HUES64 (cell line): Measurements from ENCODE around the gene MAPKAPK3.

Experiments used
- H3K27ac ChIP-seq: 2 replicates; pipeline ENCODE4 v1.7.0; 2013; ENCODE audit warnings: low read depth, low read length, inconsistent platforms
- H3K27me3 ChIP-seq: 2 replicates; pipeline ENCODE4 v1.6.1; 2013; ENCODE audit warnings: mild to moderate bottlenecking, low read length; ENCODE audit not compliant: insufficient read depth
- H3K36me3 ChIP-seq: 2 replicates; pipeline ENCODE4 v1.6.1; 2013; ENCODE audit warnings: mild to moderate bottlenecking, low read length; ENCODE audit not compliant: insufficient read depth
- H3K4me1 ChIP-seq: 2 replicates; pipeline ENCODE4 v1.6.1; 2013; ENCODE audit warnings: mild to moderate bottlenecking, low read length, moderate library complexity; ENCODE audit not compliant: insufficient read depth
- H3K4me3 ChIP-seq: 2 replicates; pipeline ENCODE4 v1.5.1; 2013; ENCODE audit warnings: mild to moderate bottlenecking, low read length, moderate library complexity
- H3K9ac ChIP-seq: 2 replicates; pipeline ENCODE4 v1.6.1; 2013; ENCODE audit warnings: mild to moderate bottlenecking, low read depth, low read length
- H3K9me3 ChIP-seq: 2 replicates; pipeline ENCODE4 v1.6.1; 2013; ENCODE audit warnings: low read depth, low read length; ENCODE audit not compliant: insufficient read depth
- WGBS: fragments of 150-250, 120-280 bp; methylation state at CpG from one replicate; pipeline ENCODE4 v1.1.7; 2013; ENCODE audit warnings: missing lambda C conversion rate; 5-methylcytosine and 5-hydroxymethylcytosine counted together

Gene MAPKAPK3

DNA sequence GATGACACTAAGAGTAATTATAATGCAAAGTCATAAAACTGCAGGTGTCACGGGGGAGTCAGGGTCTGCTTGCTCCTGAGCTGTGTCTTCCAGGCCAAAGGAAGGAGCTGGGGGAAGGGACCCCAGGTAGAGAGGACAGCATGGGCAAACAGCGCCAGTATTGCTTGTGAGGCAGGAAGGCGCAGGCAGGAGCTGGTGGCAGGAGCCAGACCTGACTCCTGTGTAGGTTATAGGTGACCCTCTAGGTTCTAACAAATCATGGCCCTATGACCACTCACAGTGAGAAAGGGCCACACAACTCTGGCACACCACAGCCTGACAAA is 7.2 kb upstream of the MAPKAPK3 start:
- Histone ChIP-seq H3K4me1 (peaks cover 7% of the 10 kb centered on the region; the same call in 1 of the 2 replicates), H3K9me3 (no peaks in the 10 kb centered on the region), H3K36me3 (no peaks in the 10 kb centered on the region; the same call in 1 of the 2 replicates), H3K4me3 (no peak overlapping the region), H3K27me3 (peaks cover 42% of the 10 kb centered on the region), H3K27ac (no peak overlapping the region), H3K9ac (no peak overlapping the region)
- 81% methylated on average over 3 of the region's 3 CpGs for WGBS

DNA sequence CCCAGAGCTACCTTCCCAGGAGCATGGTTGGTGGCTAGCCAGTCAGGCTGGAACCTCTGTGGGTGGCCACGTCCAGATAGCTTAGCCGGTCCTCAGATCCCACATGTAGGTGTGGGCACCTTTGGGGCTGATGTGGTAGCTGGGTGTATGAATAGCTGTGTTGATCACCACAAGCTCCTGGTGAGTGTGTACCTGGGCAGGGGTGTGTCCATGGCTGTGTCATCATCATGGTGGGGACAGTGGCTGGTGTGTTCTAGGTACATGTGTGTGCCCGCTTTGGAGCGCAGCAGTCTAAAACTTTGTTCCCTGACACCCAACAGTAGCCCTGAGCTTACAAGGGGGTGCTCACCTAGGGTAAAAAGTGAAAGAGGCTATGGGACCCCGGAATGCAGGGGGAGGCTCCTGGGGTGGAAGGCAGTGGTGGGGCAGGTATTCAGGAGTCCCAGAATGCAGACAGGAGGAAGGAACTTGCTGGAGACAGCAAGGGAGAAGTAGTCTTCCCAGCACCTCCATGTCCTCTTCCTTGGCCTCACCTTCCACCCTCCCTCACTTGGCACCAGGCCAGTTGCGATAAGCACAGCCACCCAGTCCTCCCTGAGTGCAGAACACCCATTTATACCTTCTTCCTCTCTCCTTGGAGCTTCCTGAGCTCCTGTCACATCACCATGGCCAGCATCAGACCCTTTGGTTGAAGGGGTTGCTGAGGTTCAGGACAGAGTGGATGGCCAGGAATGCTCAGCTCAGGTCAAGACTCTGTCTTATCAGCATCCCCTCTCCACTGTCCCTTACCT is 6.6 kb upstream of the MAPKAPK3 start:
- Histone ChIP-seq H3K4me1 (peaks cover 7% of the 10 kb centered on the region; the same call in 1 of the 2 replicates), H3K4me3 (peak overlapping the region; percentile 61; the same call in 1 of the 2 replicates), H3K27ac (no peak overlapping the region), H3K9me3 (no peaks in the 10 kb centered on the region), H3K36me3 (no peaks in the 10 kb centered on the region; the same call in 1 of the 2 replicates), H3K9ac (no peak overlapping the region), H3K27me3 (peaks cover 46% of the 10 kb centered on the region)
- WGBS = 95% methylated on average over 6 of the region's 6 CpGs

GRCh38 chr3:50610992-50611463 is 5.9 kb upstream of the MAPKAPK3 start:
- WGBS = 51% methylated on average over 10 of the region's 10 CpGs

GRCh38 chr3:50611464-50612233 is 5.3 kb upstream of the MAPKAPK3 start, which contains the start of gene CISH:
CISH (minus strand) TSS chr3:50611774; CDS start chr3:50611650, 124 bp downstream.
- peaks cover 50% of the 10 kb centered on the region for H3K27me3 ChIP-seq
- H3K4me1 ChIP-seq = peaks cover 12% of the 10 kb centered on the region; the same call in 1 of the 2 replicates
- no peaks in the 10 kb centered on the region for H3K9me3 ChIP-seq
- H3K9ac ChIP-seq = peak within 1 kb of the TSS; percentile 73
- peak within 1 kb of the TSS; percentile 57; the same call in 1 of the 2 replicates for H3K27ac ChIP-seq
- under 1% methylated on average over 75 of the region's 75 CpGs for WGBS
- no peaks in the 10 kb centered on the region; the same call in 1 of the 2 replicates for H3K36me3 ChIP-seq
- H3K4me3 ChIP-seq = peak within 1 kb of the TSS; percentile 61

More at GRCh38 chr3:50610992-50611463, 5.9 kb upstream of the MAPKAPK3 start:
- no peaks in the 10 kb centered on the region for H3K9me3 ChIP-seq
- H3K4me3 ChIP-seq = peak overlapping the region; percentile 61
- H3K27me3 ChIP-seq = peaks cover 50% of the 10 kb centered on the region
- peak overlapping the region; percentile 57; the same call in 1 of the 2 replicates for H3K27ac ChIP-seq
- H3K36me3 ChIP-seq = no peaks in the 10 kb centered on the region; the same call in 1 of the 2 replicates
- peak overlapping the region; percentile 73 for H3K9ac ChIP-seq
- H3K4me1 ChIP-seq = peaks cover 7% of the 10 kb centered on the region; the same call in 1 of the 2 replicates

- no peak overlapping the region for H3K27ac ChIP-seq
- H3K4me3 ChIP-seq = peak overlapping the region; percentile 61
- H3K27me3 ChIP-seq = peaks cover 50% of the 10 kb centered on the region
- H3K9ac ChIP-seq = peak overlapping the region; percentile 73; the same call in 1 of the 2 replicates
- H3K4me1 ChIP-seq = peaks cover 12% of the 10 kb centered on the region; the same call in 1 of the 2 replicates
- 11% methylated on average over 29 of the region's 29 CpGs for WGBS
- H3K36me3 ChIP-seq = no peaks in the 10 kb centered on the region; the same call in 1 of the 2 replicates
- H3K9me3 ChIP-seq = no peaks in the 10 kb centered on the region
Observed at GRCh38 chr3:50612234-50612882, 4.6 kb upstream of the MAPKAPK3 start.

GRCh38 chr3:50612970-50613846 is 3.7 kb upstream of the MAPKAPK3 start:
- H3K9ac ChIP-seq = no peak overlapping the region
- WGBS = 66% methylated on average over 6 of the region's 6 CpGs
- H3K4me3 ChIP-seq = no peak overlapping the region
- H3K27ac ChIP-seq = no peak overlapping the region
- peaks cover 50% of the 10 kb centered on the region for H3K27me3 ChIP-seq
- no peaks in the 10 kb centered on the region for H3K9me3 ChIP-seq
- no peaks in the 10 kb centered on the region for H3K36me3 ChIP-seq
- H3K4me1 ChIP-seq = peaks cover 17% of the 10 kb centered on the region; the same call in 1 of the 2 replicates

DNA sequence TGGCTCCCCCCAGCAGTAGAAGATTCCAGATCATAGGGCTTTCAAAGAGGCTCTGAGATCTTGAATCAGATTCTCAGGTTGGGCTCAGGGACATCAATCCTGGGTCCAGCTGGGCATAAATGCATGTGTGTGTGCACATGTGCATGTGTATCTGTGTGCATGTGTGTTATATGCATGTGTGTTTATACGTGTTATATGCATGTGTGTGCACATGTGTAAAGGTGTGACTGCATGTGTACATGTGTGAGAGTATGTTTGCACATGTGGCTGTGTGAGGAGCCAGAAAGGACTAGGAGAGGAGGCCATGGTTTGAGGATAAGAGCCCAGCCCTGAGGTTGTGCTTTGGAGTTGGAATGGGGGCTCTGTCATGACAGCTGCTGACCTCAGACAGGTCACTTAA is 1.8 kb upstream of the MAPKAPK3 start:
- Histone ChIP-seq H3K27me3 (peaks cover 39% of the 10 kb centered on the region), H3K27ac (no peak overlapping the region), H3K36me3 (no peaks in the 10 kb centered on the region), H3K9ac (no peak overlapping the region), H3K4me3 (no peak overlapping the region), H3K4me1 (peaks cover 17% of the 10 kb centered on the region; the same call in 1 of the 2 replicates), H3K9me3 (no peaks in the 10 kb centered on the region)
- WGBS = 56% methylated on average over 1 of the region's 1 CpG

DNA sequence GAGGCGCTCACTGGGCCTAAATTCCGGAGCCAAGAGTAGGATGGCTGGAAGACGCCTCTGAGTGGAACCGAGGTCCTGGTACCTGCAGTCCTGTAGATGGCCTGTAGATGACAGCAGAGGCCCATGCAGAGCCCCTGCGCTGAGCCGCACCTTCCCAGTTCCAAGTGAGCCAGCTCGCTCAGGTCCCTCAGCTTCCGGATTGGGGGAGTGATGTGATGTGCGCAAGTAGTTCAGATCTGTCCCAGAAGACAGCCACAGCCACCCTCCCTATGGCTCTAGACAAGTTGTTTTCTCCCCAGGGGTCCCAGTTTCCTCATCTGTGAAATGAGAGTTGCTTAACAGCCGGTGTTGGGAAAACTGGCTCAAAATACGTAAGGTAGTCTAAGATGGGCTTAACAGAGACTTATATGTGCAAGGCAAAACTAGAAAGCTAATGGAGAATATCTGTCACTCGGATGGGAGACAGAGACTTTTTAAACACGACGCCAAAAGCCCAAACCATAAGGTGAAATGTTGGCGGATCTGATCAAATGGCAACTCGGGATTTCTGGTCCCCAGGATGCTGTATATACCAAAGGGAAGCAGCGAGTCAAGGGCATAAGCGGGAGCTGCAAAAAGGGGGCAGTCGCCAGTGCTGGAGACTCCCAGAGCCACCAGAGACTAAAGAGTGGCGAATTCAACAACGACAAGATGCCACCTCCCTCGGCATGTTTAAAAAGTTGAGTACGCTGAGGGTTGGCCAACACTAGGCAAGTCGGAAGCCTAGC is 765 bp upstream of the MAPKAPK3 start:
- Histone ChIP-seq H3K9me3 (no peaks in the 10 kb centered on the region), H3K4me1 (peaks cover 17% of the 10 kb centered on the region; the same call in 1 of the 2 replicates), H3K9ac (no peak overlapping the region), H3K36me3 (no peaks in the 10 kb centered on the region), H3K27me3 (peaks cover 29% of the 10 kb centered on the region), H3K4me3 (peak overlapping the region; percentile 62), H3K27ac (no peak overlapping the region)
- 6% methylated on average over 23 of the region's 24 CpGs for WGBS

DNA sequence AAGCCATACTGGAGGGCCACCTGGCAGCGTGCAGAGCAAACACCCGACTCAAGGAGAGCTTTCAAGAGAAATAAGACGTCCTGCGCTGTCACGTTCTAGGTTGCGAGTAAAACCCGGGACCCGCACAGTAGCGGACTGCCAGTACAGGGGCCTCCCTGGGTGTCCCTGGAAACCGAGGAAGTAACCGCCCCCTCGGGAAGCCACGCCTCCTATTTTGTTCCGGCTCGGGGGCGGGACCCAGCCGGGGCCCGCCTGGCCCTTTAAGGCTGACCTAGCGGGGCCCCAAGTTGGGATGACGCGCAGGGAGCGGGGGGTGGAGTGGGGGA is 218 bp upstream of the MAPKAPK3 start:
- Histone ChIP-seq H3K4me3 (peak overlapping the region; percentile 62), H3K9ac (no peak overlapping the region), H3K27me3 (peaks cover 28% of the 10 kb centered on the region), H3K9me3 (no peaks in the 10 kb centered on the region), H3K36me3 (no peaks in the 10 kb centered on the region), H3K4me1 (peaks cover 17% of the 10 kb centered on the region; the same call in 1 of the 2 replicates), H3K27ac (no peak overlapping the region)
- WGBS = under 1% methylated on average over 18 of the region's 22 CpGs
